GM18508 (cell line): ENCODE data around the gene DSCAML1.

ENCODE experiments used
- ATAC-seq: cut with Tn5 transposase; IDR thresholded peaks from one replicate; pipeline ENCODE4 v1.9.1; 2021; ENCODE audit warnings: moderate number of reproducible peaks; ENCODE audit not compliant: insufficient read depth, unreplicated experiment

The DSCAML1 gene

DNA sequence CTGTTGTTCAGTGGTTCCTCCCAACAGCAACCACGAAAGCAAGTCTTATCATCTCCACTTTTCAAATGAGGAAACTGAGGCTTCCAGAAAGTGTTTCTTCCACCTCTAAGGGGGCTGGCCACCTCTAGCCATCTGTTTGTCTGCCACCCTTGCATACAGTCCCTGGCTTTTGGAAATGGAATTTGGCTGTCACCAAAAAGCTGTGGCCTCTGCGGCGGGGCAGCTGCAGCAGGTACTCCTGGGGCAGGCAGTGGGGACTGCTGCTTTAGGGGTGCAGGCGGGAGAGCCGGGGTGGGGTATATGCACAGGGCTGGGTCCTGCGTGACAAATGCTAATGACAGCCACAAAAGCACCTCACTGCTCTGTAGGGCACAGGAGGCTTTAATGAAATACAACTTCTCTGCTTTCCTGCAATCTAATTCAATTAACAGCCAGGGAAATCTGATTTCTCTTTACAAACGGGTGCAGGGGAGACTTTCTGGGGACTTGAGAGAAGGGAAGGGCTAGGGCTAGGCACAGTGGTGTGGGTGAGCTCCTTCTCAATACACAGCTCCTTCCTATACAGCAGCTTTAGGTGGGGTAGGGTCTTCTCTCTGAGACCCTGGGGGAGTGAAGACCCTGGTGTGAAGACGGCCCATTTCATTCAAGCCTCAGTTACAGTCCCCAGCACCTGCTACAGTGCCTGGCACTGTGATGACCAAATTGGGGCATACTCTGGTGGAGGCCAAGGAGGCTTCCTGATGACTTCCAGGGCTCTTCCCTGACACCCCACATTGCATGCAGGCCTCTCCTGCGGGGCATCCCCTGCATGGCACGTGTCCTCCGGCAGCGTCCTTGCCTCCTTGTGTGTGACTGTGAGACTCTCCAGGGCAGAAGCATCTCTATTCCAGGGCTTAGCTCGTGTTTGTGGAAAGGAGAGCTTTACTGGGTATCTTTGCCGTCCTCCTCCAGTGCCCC, 307.7 kb downstream of the DSCAML1 start:
- no peak for ATAC-seq

DNA sequence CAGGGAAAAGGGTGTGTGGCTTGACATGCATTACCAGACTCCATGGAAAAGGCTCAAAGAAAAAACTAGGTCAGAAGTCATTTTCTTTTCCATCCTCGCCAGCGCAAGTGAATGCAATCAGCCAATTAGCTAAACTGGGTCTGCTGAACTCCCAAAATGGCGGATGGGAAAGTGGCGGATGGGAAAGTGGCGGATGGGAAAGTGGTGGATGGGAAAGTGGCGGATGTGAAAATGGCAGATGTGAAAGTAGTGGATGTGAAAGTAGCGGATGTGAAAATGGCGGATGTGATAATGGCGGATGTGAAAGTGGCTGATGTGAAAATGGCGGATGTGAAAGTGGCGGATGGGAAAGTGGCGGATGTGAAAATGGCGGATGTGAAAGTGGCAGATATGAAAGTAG, 311.0 kb downstream of the DSCAML1 start:
- no peak for ATAC-seq

DNA sequence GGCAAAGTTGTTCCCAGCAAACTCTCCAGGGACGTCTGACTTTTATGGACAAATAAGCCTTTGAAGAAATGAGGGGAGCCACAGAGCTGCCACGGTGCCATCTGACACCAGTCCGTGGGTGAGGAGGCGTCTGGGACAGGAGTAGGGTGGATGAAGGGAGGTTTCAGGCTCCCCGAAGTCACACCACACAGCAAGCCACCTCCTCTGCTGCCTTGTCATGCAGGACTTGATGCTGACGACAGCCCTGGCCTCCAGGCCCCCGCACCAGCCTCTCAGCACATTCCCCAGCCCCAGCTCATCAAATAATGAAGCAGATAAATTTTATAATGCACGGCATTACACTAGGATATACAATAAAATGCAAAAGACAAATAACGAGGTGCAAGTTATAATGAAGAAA, 312.9 kb downstream of the DSCAML1 start:
- no peak for ATAC-seq

DNA sequence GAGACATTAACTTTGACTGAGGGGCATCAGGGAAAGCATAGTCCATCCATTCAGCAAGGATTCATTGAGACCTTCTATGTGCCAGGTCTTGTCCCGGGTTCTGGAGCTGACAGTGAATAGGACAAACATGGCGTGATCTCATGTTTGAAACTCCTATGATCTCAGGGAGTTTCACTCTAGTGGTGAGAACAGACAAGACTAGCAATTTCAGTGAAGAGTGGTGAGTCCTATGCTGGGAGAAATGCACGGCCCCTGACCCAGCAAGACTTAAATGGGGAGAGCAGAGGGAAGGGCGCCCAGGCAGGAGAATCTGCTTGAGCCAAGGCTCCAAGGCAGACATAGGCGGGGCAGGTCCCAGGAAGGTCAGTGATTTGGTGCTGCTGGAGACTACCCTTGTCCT, 313.6 kb downstream of the DSCAML1 start:
- no peak for ATAC-seq

DNA sequence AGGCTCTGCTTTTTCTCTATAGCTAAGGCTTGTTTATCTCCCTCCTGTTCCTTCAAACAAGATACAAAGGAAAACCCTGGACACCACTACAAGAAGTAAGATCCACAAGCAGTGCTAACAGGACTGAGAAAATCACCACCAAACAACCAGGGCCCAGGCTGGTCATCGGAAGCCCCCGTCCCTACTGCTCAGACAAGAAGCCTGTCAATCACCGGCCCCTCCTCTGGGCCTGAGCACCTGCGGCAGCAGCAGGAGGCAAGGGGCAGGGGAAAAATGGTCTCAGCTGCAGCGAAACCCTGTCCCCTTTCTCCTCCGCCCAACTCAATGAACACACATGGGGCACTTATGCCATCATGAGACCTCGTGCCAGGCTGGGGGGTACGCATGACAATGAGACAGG, 314.1 kb downstream of the DSCAML1 start:
- no peak for ATAC-seq

DNA sequence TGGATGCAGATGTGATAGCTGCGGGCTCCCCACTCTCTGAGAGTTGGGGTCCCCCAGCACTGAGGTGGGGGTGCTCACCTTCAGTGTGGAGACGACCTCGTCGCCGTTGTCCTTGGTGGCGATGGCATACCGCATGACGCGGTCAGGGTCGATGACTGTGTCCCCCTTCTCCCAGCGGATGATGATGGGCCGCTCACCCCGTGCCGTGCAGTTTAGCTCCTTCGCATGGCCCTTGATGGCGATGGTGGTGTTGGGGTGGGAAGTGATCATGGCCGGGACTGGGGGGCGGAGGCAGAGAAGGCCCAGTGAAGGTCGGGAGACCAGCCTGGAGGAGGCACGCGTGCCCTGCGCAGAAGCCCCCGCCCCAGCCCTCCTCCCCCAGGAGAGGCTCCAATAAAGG, 315.1 kb downstream of the DSCAML1 start:
- ATAC-seq: no peak

DNA sequence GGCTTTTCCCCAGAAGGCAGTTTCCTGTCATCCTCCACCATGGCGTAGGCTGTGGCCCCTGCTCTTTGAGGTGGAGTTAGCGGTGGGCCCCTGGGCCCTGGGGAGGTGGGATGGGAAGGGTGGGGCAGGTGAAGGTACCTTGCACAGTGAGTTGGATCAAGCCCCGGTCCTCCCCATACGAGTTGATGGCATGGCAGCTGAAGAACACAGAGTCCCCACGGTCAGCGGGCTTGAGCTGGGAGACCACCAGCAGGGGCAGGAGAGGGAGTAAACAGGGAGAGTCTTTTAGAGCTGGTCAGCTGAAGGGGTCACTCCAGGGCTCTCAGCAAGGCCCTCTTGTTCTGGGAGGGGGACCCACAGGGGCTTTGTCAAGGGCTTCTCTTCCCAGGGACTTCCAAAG, 316.0 kb downstream of the DSCAML1 start:
- ATAC-seq: no peak

DNA sequence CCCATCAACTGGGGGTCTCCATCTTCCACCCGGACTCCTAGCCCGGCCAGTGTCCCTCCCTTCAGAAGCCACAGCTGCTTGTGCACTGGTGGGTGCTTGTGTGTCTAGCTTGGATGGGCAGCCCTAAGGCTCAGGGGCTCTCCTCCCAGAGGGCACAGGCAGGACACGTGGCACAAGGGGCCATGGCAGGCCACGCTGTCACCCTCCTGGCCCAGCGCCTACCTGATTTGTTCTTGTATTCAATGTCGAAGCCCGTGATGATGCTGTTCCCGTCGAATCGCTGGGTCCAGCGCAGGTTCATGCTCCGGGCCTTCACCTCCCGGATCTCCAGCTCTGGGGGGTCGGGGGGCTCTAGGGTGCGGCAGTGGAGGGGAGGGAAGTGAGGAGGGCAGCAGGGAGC, 316.8 kb downstream of the DSCAML1 start:
- ATAC-seq: no peak

DNA sequence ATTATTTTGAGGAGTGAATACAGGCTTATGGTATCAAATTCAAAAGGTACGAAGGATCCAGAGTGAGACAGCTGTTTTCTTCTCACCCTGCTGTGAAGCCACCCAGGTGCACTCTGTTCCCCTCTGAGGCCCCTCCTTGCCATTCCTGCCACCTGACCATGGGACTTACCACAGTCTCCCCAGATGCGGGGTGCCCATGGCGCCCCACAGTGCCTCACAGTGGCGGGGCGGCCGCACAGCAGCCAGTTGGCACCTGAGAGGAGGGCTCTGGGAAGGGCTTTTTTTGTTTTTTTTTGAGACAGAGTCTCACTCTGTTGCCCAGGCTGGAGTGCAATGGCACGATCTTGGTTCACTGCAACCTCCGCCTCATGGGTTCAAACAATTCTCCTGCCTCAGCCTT, 317.6 kb downstream of the DSCAML1 start:
- no peak for ATAC-seq

DNA sequence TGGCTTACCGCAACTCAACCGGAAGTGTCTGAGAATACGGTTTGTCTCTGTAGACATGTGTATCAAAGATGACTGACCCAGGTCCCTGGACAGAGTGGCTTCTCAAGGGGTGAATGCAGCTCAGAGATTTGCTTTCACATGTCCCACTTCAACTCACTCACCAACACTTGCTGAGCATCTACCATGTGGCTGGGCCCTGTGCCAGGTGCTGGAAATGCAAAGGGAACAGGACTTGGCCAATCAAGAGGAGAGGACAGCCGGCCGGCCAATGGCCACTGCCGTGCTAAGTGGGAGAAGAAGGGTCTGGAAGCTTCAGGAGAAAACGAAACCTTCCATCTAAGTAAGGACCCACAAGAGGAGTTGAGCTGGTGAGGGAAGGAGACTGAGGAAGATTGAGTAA, 318.1 kb downstream of the DSCAML1 start:
- no peak for ATAC-seq

DNA sequence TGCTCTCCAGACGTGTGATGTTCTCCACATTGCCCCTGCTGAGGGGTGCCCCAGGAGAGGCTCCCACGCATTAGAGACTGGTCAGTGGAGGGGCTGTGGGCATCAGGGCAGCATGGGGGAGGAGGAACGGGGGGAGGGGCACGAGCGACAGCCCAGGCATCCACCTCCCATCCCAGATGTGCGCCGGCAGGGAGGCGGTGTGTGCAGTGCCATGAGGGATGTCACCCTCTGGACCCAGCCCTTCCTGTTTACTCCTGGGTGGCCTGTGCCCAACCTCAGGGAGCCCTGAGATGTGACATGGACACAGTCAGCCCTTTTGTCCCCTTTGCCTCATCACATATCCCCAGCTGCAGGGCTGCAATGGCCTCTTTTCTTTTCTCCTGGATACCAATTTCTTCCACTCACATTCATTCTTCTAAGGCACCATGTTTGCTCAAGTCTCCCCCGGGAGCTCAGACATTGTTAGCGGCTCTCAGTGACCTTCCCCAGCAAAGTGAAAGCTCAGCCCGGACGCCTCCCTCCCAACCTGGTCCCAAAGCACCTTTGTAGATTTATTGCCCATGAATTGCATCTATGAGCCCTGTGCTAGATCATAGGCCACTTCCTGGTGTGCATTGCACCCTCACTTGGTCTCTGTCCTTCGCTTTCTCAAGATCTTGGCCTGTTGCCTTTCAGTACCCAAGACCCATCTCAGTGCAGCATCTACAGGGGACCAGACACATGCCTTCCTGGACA, 318.7 kb downstream of the DSCAML1 start:
- ATAC-seq: no peak

DNA sequence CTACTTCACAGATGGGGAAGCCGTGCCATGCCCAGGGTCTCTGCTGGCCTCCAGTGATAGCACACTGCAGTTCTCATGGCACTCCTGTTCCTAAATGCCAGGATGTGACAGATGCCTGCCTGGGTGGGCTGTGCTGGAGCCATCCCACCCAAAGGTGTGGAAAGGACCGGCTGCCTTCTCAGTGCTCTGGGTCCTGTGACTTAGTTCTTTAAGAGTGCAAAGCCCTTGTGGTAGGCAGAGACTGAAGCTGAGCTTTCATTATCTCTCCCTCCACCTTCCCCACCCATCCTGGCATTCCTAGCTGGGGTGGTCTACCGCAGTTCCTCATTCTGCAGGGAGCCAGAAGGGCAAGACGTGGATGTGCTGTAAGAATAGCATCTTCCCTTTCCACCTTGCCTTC, 319.3 kb downstream of the DSCAML1 start:
- no peak for ATAC-seq

DNA sequence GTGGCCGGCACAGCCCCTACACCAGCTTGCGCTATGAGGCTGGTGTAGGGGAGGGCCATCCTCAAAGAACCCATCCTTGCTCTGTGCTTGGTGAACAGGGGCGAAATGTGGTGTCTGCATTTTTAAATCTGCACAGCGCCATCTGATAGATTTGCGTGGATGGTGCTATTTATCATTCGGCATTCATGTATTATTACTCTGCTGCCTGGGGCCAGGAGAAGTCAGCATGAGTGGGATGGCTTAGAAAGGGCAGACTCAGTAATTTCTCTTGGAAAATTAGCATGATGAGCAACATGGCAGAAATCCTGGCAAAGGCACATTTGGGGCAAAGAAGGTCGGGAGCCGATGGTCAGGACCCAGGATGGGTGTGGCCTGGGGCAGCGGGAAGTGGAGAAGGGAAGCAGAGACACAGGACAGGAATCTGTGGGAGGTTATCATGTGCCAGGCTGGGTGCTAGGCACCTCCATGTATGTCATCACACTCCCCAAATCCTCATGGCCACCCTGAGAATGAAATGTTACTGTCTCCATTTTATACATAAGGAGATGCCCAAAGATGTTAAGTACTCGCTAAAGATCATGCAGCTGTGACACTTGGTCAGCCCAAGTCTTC, 320.4 kb downstream of the DSCAML1 start:
- no peak for ATAC-seq

DNA sequence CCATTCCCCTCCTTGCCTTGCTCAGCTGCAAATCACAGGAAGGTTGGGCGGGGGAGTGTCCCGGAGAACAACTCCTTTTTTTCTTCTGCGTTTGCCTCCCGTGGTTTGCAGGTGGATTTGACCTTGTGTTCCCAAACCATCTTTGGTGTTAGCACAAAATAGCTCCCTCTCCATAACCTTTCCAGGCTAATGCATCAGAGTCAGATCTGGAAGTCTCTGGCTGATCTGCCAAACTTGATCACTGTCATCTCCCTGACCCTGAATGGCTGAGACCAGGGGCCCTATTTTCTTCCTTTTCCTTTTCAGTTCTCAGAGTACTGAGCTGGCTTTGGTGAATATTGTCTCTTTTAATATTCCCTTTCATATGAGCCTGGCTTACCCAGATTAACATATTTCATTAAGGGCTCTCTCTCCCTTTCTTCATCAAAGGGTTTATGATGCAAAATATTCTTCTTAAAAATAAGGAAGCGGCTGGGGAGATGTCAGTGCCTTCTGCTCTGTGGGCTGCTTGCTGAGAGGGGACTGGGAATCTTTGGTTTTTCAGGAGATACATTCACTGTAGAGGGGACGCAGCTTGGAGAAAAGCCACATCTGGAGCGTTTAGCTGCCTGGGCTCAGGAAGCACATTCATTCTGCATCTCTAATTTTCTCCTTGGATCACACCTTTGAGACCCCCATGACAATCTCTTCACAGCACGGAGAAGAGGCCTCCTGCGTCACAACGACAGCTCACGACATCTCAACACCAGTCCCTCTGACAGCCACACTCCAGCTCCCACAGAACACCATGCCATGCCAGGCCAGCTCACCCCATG, 321.1 kb downstream of the DSCAML1 start:
- ATAC-seq: no peak

DNA sequence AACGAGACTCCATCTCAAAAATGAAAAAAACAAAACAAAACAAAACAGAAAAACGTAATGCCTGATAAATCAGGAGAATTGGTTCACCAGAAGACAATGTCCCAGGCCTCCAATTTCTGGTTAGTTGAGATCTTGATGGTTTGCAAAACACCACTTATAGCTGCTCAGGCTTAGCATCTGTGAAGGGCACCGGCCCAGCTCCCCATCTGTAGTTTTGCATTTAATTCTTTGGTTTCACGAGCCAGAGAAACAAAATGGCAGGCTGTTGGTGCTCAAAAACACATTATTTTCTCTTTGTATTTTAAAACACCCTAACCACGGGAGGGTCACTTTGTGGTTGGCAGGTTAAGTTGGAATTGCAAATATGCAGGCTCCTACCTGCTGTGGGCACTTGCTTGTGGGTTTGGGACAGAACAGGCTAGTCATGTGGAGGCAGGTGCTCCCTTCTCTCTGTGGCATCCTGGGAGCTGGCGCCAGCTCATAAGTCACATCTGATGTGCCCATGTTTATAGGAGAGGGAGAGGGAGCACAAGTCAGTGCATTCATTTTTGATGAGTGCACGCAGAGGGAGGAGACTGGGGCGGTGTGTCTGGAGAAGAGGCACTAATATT, 323.4 kb downstream of the DSCAML1 start:
- no peak for ATAC-seq

DNA sequence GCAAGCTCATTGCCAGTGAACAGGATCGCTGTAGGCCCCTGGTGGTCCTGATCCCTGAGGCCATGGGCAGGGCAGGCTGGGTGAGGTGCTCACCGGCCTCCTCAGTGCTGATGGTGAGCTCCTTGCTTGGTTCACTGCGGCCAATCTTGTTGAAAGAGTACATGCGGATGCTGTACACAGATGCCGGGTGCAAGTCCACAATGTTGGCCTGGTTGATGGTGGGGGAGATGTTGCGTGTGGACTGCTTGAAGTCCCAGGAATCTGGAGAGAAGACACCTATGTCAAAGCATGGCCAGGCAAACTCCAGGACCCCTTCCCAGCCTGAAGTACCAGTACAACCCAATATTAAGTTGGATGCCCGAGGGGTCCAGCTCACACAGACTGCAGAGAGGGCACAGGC, 325.2 kb downstream of the DSCAML1 start:
- ATAC-seq: no peak

DNA sequence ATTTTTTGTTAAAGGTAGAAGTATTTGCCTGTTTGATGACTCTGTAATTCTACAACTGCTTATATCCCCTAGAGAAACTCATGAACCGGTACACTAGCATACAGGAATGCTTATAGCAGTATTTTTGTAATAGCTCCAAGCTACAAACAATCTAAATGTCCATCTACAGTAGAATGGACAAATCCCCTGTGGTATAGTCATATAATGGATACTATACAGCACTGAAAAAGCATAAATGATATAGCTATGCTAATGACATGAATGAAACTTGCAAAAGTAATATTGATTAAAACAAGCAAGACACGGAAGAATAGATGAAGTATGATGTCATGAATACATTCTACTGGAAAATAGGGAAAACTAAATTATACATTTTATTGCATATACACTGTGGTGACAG, 326.4 kb downstream of the DSCAML1 start:
- ATAC-seq: no peak

DNA sequence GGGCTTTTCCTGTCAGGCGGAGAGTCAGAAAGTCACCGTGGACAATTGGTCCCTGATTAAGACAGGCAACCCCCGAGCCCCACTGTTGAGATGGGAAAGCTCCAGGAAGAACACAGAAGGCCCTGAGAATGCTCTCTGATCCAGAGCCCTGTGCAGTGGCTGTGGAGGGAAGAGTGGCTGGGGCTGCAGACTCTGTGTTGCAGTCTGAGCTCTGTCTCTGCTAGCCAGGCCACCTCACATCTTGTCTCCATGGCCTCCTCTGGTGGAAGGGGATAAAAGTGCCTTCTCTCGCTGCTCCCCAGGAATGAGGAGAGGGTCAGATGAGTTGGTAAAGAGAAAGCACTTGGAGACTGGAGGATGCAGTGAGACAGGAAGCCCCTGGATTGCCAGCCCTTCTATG, 328.1 kb downstream of the DSCAML1 start:
- ATAC-seq: no peak

DNA sequence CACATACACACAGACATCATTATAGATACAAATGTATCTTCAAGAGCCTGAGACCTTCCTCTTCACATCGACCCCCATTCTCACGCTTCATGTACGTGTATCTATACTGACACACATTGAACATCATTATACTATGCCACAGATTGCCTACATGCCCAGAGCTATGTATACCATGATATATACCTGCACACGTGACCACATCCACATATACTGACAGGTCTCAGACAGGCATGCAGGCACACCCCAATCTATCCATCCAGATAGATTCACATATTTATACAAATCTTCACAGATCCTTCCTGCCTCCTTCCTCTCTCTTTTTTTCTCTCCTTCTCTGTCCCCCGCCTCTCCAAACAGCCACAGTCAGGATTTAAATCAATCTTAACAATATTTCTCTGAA, 329.2 kb downstream of the DSCAML1 start:
- ATAC-seq: no peak

DNA sequence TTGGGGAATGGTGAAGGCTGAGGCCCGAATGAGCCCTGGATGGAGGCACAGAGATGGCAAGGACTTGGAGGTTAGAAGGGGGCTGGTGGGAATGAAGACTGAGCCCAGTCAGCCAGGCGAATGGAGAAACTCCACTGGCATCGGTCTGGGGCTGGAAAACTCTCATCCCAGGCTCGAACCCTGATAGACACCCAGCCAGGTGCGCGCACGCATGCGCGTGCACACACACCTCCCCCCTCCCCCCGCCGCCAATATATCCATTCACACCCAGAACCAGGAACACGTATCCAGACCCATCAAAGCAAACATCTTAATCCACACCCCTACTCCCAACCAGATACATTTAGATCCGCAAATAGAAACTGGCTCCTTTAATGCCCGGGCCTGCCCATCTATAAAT, 330.1 kb downstream of the DSCAML1 start:
- ATAC-seq: no peak
